ENCODE measurements around the gene RABGAP1L. TPM values are rescaled to one million over a fixed set of nuclear protein-coding genes. Genes with fewer than 3 reads are reported as not detected.

The RABGAP1L gene
- total RNA-seq, 1 experiment from 2014 or later, result 76.9 TPM

- POLR2A ChIA-PET, result no interaction called here
- no peaks in the 10 kb centered on the region for H3K27me3 Mint-ChIP-seq (ENCODE audit: low read depth)
- H3K27ac Mint-ChIP-seq, result peak overlapping the region; percentile 38; the same call in 1 of the 2 replicates
- no peak overlapping the region for H3K4me3 Mint-ChIP-seq
- H3K36me3 Mint-ChIP-seq, result peaks cover 74% of the 10 kb centered on the region
- ATAC-seq (no peak), DNase-seq (ENCODE audit: low spot score) (no peak)
- CTCF ChIA-PET, result no interaction called here
- no peaks in the 10 kb centered on the region for H3K9me3 Mint-ChIP-seq
- no peak for TF ChIP-seq NFE2L1 (CRISPR knock-in tag; IDR thresholded peaks at IDR 0.05)
- TF ChIP-seq JAZF1 (CRISPR knock-in tag; IDR thresholded peaks at IDR 0.05), result no peak
- TF ChIP-seq E2F5 (CRISPR knock-in tag; IDR thresholded peaks at IDR 0.05), result no peak
- TF ChIP-seq ZNF423 (CRISPR knock-in tag; IDR thresholded peaks at IDR 0.05), result no peak
- TF ChIP-seq ZSCAN18 (CRISPR knock-in tag; IDR thresholded peaks at IDR 0.05), result no peak
- TF ChIP-seq SOX15 (CRISPR knock-in tag; IDR thresholded peaks at IDR 0.05), result no peak
- TF ChIP-seq SMAD4 (CRISPR knock-in tag; IDR thresholded peaks at IDR 0.05), result no peak
- no peak for TF ChIP-seq GABPB1 (CRISPR knock-in tag; IDR thresholded peaks at IDR 0.05)
- TF ChIP-seq NR3C1 (CRISPR knock-in tag; conservative IDR thresholded peaks at IDR 0.05; ENCODE audit: low read depth), result no peak
- TF ChIP-seq MAX (CRISPR knock-in tag; IDR thresholded peaks at IDR 0.05), result no peak
- TF ChIP-seq USF2 (CRISPR knock-in tag; IDR thresholded peaks at IDR 0.05), result no peak
- TF ChIP-seq ZNF281 (CRISPR knock-in tag; IDR thresholded peaks at IDR 0.05), result no peak
- no peak for TF ChIP-seq ZNF232 (CRISPR knock-in tag; IDR thresholded peaks at IDR 0.05)
- TF ChIP-seq TP53 (CRISPR knock-in tag; IDR thresholded peaks at IDR 0.05), result no peak
- H3K4me1 Mint-ChIP-seq, result no peaks in the 10 kb centered on the region
Observed at GRCh38 chr1:175009532-175009931, 850.2 kb downstream of the RABGAP1L start.

- Mint-ChIP-seq H3K4me1 (no peaks in the 10 kb centered on the region), H3K36me3 (peaks cover 60% of the 10 kb centered on the region), H3K4me3 (no peak overlapping the region), H3K27me3 (ENCODE audit: low read depth) (no peaks in the 10 kb centered on the region), H3K9me3 (no peaks in the 10 kb centered on the region), H3K27ac (no peak overlapping the region)
- ATAC-seq (no peak), DNase-seq (ENCODE audit: low spot score) (no peak)
- ChIA-PET POLR2A (no interaction called here), CTCF (interaction anchor here (1.0 kb wide), 1 partner anchor 16 kb away, joined by 3 read pairs; no protein-coding TSS in a partner anchor)
- TF ChIP-seq USF1 (CRISPR knock-in tag; IDR thresholded peaks at IDR 0.05) (no peak), E2F5 (CRISPR knock-in tag; IDR thresholded peaks at IDR 0.05) (no peak), ATF1 (CRISPR knock-in tag; IDR thresholded peaks at IDR 0.05) (no peak), E2F1 (CRISPR knock-in tag; IDR thresholded peaks at IDR 0.05) (no peak), ZNF263 (CRISPR knock-in tag; IDR thresholded peaks at IDR 0.05; ENCODE audit: low read depth) (no peak), TCF7 (CRISPR knock-in tag; IDR thresholded peaks at IDR 0.05; ENCODE audit: low read depth) (no peak), MXD4 (CRISPR knock-in tag; IDR thresholded peaks at IDR 0.05; ENCODE audit: borderline replicate concordance) (no peak), ZNF219 (CRISPR knock-in tag; IDR thresholded peaks at IDR 0.05; ENCODE audit: borderline replicate concordance) (no peak), NFE2L1 (CRISPR knock-in tag; IDR thresholded peaks at IDR 0.05) (no peak), ZNF317 (CRISPR knock-in tag; IDR thresholded peaks at IDR 0.05; ENCODE audit: borderline replicate concordance, low read depth) (no peak), STAT6 (CRISPR knock-in tag; conservative IDR thresholded peaks at IDR 0.05; ENCODE audit: low read depth) (no peak)
Observed at GRCh38 chr1:175013445-175013844, 854.1 kb downstream of the RABGAP1L start.
